Endothelial cell of umbilical vein (primary cell): ENCODE data around the gene SEMA3A.

Experiments
- CTCF ChIP-seq, 2 donors: IDR thresholded peaks; 1 replicate in 1 of 2; 2 replicates in 1 of 2; pipeline ENCODE4 v1.5.1; 2011; ENCODE audit warnings: low read length in 2 of 2, mild to moderate bottlenecking in 2 of 2, moderate library complexity in 2 of 2, control low read depth in 1 of 2, inconsistent platforms in 1 of 2, low read depth in 1 of 2; ENCODE audit not compliant: insufficient read depth in 1 of 2; ENCODE audit errors: extremely low read depth in 1 of 2
- EZH2 ChIP-seq: IDR thresholded peaks from 2 replicates; pipeline ENCODE4 v1.6.1; 2012; ENCODE audit warnings: borderline replicate concordance, low read depth, mild to moderate bottlenecking, moderate library complexity, low read length, inconsistent platforms; ENCODE audit not compliant: severe bottlenecking
- FOS ChIP-seq: IDR thresholded peaks from 2 replicates; pipeline ENCODE4 v1.6.1; 2011; ENCODE audit warnings: mild to moderate bottlenecking, low read length, moderate library complexity, borderline replicate concordance; ENCODE audit not compliant: insufficient read depth
- GATA2 ChIP-seq: IDR thresholded peaks from 2 replicates; pipeline ENCODE4 v1.7.0; 2011; ENCODE audit warnings: low read depth, mild to moderate bottlenecking, moderate library complexity, mixed read lengths, low read length; ENCODE audit not compliant: insufficient read length, insufficient read depth
- JUN ChIP-seq: IDR thresholded peaks from 2 replicates; pipeline ENCODE4 v1.6.1; 2011; ENCODE audit warnings: borderline replicate concordance, low read depth; ENCODE audit not compliant: insufficient read length, insufficient read depth
- MAX ChIP-seq: IDR thresholded peaks from 2 replicates; pipeline ENCODE4 v1.6.1; 2011; ENCODE audit not compliant: insufficient read depth, insufficient read length
- MYC ChIP-seq: IDR thresholded peaks from one replicate; pipeline ENCODE4 v1.6.1; 2011; ENCODE audit warnings: mild to moderate bottlenecking, low read depth, low read length
- POLR2A ChIP-seq: IDR thresholded peaks from 2 replicates; pipeline ENCODE4 v1.6.1; 2012; ENCODE audit warnings: low read depth, mild to moderate bottlenecking, control low read depth, low read length
- POLR2AphosphoS5 ChIP-seq: IDR thresholded peaks from 2 replicates; pipeline ENCODE4 v1.6.1; 2012; ENCODE audit warnings: low read depth, mild to moderate bottlenecking, control low read depth, low read length, moderate library complexity; ENCODE audit not compliant: insufficient read depth

- TF ChIP-seq CTCF (IDR thresholded peaks at IDR 0.05; ENCODE audit: extremely low read depth in 1 of 2, insufficient read depth in 1 of 2, low read depth in 1 of 2, low read length in 2 of 2) (no peak), JUN (no peak), POLR2A (no peak), EZH2 (no peak), GATA2 (no peak), POLR2AphosphoS5 (no peak), MAX (no peak), FOS (no peak), MYC (no peak)
Measured at GRCh38 chr7:84162584-84162983, 32.0 kb downstream of the SEMA3A start.
